ENCODE data around the gene PPIL4. TPM values are rescaled to one million over a fixed set of nuclear protein-coding genes. Genes with fewer than 3 reads are reported as not detected.

The PPIL4 gene
- total RNA-seq, 1 donor: 46.0 TPM

- TF ChIP-seq CTCF (IDR thresholded peaks at IDR 0.05; ENCODE audit: insufficient read depth, low read length): no peak
- no peak for DNase-seq (ENCODE audit: low read depth)
- H3K4me3 ChIP-seq (ENCODE audit: low read depth, low read length): no peak overlapping the region
These were observed 87.0 kb downstream of the PPIL4 start for GRCh38 chr6:149458806-149459205.

GRCh38 chr6:149458196-149458595 lies 87.6 kb downstream of the PPIL4 start:
- H3K4me3 ChIP-seq (ENCODE audit: low read depth, low read length): no peak overlapping the region
- no peak for TF ChIP-seq CTCF (IDR thresholded peaks at IDR 0.05; ENCODE audit: insufficient read depth, low read length)
- DNase-seq (ENCODE audit: low read depth): no peak

- H3K4me3 ChIP-seq (ENCODE audit: low read depth, low read length): no peak overlapping the region
- no peak for TF ChIP-seq CTCF (IDR thresholded peaks at IDR 0.05; ENCODE audit: insufficient read depth, low read length)
- DNase-seq (ENCODE audit: low read depth): no peak
These were observed 88.4 kb downstream of the PPIL4 start for GRCh38 chr6:149457316-149457884.

GRCh38 chr6:149456311-149457021 lies 89.4 kb downstream of the PPIL4 start:
- no peak for DNase-seq (ENCODE audit: low read depth)
- TF ChIP-seq CTCF (IDR thresholded peaks at IDR 0.05; ENCODE audit: insufficient read depth, low read length): no peak
- no peak overlapping the region for H3K4me3 ChIP-seq (ENCODE audit: low read depth, low read length)

- no peak overlapping the region for H3K4me3 ChIP-seq (ENCODE audit: low read depth, low read length)
- TF ChIP-seq CTCF (IDR thresholded peaks at IDR 0.05; ENCODE audit: insufficient read depth, low read length): no peak
- no peak for DNase-seq (ENCODE audit: low read depth)
These were observed 90.7 kb downstream of the PPIL4 start for GRCh38 chr6:149455031-149455732.

Small RNAs within 50 kb of the gene (small RNA-seq; reads per million reads assigned to genes)
- not detected for gene RF00410
- not detected for gene RNU7-3P

Other genes starting within 250 kb of the PPIL4 start
- gene TAB2, start 228.3 kb downstream of the PPIL4 start, total RNA-seq (ENCODE audit: low replicate concordance): 20.2 and 40.0 TPM in 2 replicates
- gene SUMO4, start 145.8 kb downstream of the PPIL4 start, total RNA-seq (ENCODE audit: low replicate concordance): 3.8 TPM in 1 of 2 replicates, not detected in the other
- gene ZC3H12D, start 61.0 kb downstream of the PPIL4 start, total RNA-seq (ENCODE audit: low replicate concordance): 0.09 TPM in 1 of 2 replicates, not detected in the other
- 63.4 and 87.9 TPM in 2 replicates for gene GINM1, start 20.3 kb upstream of the PPIL4 start, total RNA-seq (ENCODE audit: low replicate concordance)
- gene KATNA1, start 102.7 kb upstream of the PPIL4 start, total RNA-seq (ENCODE audit: low replicate concordance): 26.7 and 32.3 TPM in 2 replicates
- 10.1 and 33.4 TPM in 2 replicates for gene LATS1, start 172.1 kb upstream of the PPIL4 start, total RNA-seq (ENCODE audit: low replicate concordance)
- gene NUP43, start 200.5 kb upstream of the PPIL4 start, total RNA-seq (ENCODE audit: low replicate concordance): 20.6 and 45.6 TPM in 2 replicates
- 44.1 and 117 TPM in 2 replicates for gene PCMT1, start 203.7 kb upstream of the PPIL4 start, total RNA-seq (ENCODE audit: low replicate concordance)

Data from fibroblast of the aortic adventitia (primary cell).